ENCODE measurements around the gene ITGAE.
"Not testable (repeated sequence)": the region's sequence is repeated elsewhere in the genome, so short reads cannot be mapped to it uniquely, and the experiment has no call there.

Gene ITGAE

DNA sequence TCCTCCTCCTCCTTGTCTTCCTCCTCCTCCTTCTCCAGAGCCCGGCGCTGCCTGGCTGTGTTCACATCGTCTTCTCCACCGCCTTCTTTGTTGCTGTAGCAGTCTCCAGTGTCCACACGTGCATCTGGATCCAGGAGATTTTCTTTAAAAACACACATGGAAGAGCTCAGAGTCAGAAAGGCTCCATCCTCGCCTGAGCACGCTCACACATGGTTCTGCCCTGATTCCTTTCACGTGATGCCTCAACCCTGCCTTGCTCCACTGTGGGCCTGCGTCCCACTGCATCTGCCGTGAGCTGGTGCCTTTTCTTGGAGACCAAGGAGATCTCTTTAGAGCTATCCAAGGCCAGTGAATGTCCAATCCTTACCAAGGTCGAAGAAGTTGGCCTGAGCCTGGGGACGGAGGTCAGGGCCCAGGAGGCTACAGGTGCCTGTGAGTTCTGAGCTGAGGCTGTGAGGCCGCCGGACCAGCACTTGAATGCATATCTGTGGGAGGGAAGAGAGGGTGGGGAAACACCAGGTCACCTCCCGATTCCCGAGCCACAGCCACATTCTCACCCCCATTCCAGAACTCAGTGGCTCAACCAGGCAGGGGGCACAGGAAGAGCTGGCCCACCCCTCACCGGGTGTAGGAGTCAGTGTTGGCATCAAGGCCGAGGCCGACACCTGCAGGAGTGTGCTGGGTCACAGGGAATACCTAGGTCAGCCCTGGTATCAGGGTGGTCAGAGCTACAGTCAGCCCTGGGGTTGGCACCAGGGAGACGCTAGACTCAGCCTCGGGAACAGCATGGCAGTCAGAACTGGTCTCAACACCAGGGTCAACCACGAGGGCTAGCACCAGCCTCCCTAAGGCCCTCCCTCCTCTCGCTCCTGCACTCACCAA lies 39.7 kb downstream of the ITGAE start:
- DNase-seq = no peak

- DNase-seq = no peak
These were observed 41.3 kb downstream of the ITGAE start for GRCh38 chr17:3759597-3760216.

DNA sequence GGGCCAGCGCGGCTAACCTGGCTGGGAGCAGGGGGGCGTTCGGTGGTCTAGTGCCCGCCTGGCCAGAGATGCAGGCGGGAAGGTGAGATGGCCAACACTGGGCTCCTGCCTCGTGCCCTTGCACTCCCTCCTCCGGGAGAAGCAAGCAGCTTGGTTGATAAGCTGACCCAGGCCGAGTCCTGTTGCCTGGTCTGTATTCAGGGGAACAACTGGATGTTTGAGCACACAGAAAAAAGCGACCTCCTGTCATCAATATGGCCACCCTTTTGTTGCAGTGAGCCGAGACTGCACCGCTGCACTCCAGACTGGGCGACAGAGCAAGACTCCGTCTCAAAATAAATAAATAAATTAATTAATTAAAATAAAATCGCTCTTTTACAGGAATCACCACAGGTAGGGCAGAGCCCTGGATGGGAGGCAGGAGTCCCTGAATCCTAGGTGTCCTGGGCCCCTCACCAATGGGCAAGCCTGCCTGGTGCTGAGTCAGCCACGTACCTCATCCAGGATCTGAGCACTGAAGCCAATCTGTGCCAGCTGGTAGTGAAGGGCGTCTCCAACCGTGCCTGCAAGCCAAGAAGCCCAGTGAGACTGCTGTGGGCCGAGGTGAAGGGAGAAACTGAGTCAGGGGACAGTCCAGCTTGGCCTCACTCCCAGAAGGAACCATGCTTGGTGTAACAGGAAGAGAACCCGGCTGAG lies 45.5 kb downstream of the ITGAE start:
- no peak for DNase-seq

DNA sequence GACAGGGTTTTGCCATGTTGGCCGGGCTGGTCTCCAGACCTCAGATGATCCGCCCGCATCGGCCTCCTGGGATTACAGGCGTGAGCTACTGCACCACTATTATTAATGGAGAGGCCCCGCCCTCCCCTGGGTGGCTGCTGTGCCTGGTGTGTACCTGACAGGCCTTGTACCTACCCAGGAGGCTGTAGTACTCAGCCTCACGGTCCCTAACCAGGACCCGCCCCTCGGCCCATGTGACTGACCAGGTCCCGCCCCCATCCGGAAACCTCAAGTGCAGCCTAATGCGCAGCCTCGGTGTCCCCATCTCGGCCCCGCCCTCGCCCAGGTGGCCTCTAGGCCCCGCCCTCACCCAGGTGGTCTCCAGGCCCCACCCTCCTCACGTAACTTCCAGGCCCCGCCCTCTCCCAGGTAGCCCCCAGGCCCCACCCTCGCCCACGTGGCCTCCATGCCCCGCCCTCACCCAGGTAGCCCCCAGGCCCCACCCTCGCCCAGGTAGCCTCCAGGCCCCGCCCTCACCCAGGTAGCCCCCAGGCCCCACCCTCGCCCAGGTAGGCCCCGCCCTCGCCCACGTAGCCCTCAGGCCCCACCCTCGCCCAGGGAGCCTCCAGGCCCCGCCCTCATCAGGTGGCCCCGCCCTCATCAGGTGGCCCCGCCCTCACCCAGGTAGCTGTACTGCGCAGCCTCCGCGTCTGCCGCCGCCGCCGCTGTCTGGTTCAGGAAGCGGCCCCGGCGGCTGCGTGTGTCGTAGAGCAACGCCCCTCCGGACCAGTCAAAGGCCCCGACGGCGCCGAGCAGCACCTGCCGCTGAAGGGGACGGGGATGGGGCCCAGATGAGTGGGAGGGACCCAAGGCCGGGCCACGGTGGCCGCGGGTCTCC lies 46.3 kb downstream of the ITGAE start:
- peak; percentile 71 for DNase-seq

- no peak for DNase-seq
These were observed 46.9 kb downstream of the ITGAE start for GRCh38 chr17:3754066-3754457.

DNA sequence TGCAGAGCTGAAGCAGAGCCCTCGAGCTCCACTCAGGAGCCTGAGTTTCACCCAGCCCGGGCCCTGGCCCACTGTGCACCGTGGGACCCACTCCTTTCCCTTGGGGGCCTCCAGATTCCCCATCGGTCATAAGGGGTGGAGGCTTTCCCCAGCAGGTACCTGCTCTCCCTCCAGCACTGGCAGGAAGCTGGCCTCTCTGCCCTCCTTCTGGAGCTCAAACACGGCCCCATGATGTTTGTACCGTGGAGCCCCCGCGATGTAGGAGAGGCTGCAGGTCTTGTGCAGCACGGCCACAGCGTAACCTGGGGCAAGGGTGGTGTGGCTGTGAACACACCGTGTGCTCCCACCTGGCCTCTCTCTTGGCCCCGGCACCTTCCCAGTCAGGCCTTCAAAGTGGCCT lies 47.4 kb downstream of the ITGAE start:
- no peak for DNase-seq

GRCh38 chr17:3751836-3752235 lies 49.2 kb downstream of the ITGAE start:
- DNase-seq = no peak

- no peak for DNase-seq
These were observed 50.1 kb downstream of the ITGAE start for GRCh38 chr17:3750926-3751325.

DNA sequence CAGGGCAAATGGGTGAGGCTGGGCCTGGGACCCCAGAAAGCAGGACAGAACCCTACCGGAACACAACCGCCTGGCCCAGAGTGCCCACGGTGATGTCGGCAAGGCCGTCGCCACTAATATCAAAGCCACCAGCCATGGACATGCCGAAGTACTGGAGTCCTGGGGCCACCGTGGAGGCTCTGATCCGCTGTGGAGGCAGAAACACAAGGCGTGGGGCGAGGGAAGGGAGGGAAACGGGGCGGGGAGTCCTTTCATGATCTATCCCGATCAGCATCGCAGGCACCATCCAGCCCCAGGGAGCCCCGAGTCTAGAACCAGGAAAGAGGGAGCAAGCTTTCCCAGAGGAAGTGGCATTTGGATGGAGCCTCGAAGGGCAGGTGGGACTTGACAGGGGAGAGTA lies 50.7 kb downstream of the ITGAE start:
- no peak for DNase-seq

GRCh38 chr17:3748576-3748975 lies 52.4 kb downstream of the ITGAE start:
- no peak for DNase-seq

- no peak for DNase-seq
These were observed 53.2 kb downstream of the ITGAE start for GRCh38 chr17:3747805-3748204.

DNA sequence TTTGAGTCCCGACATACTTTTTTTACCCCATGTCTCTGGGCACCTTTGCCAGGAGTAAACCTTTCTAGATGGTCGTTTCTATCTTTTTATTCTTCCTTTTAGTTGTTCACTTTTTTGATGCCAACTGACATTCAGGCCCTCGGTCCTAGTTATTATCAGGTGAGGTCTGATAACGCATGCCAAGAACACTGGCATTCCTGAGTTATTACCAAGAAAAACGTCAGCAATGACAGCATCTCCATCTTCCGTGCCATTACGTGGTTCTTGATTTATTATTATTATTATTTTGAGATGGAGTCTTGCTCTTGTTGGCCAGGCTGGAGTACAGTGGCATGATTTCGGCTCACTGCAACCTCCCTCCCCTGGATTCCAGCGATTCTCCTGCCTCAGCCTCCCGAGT lies 55.9 kb downstream of the ITGAE start:
- no peak for DNase-seq

DNA sequence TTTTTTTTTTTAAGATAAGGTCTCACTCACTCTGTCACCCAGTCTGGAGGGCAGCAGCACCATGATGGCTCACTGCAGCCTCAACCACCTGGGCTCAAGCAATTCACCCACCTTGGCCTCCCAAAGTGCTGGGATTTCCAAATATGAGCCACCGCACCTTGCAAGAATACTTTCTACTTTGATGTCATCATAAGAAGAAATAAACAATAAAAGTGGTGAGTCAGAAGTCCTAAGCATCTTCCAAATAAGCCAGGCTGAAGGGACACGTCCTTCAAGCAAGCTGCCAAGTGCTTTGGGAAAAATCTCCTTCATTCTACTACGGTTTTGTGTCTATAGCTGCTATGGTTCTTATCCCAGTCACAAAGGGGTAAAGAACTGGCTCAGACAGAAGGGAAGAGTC lies 57.0 kb downstream of the ITGAE start:
- DNase-seq = no peak

GRCh38 chr17:3740611-3741073 lies 60.3 kb downstream of the ITGAE start:
- no peak for DNase-seq

- DNase-seq = no peak
These were observed 61.4 kb downstream of the ITGAE start for GRCh38 chr17:3739422-3740124.

DNA sequence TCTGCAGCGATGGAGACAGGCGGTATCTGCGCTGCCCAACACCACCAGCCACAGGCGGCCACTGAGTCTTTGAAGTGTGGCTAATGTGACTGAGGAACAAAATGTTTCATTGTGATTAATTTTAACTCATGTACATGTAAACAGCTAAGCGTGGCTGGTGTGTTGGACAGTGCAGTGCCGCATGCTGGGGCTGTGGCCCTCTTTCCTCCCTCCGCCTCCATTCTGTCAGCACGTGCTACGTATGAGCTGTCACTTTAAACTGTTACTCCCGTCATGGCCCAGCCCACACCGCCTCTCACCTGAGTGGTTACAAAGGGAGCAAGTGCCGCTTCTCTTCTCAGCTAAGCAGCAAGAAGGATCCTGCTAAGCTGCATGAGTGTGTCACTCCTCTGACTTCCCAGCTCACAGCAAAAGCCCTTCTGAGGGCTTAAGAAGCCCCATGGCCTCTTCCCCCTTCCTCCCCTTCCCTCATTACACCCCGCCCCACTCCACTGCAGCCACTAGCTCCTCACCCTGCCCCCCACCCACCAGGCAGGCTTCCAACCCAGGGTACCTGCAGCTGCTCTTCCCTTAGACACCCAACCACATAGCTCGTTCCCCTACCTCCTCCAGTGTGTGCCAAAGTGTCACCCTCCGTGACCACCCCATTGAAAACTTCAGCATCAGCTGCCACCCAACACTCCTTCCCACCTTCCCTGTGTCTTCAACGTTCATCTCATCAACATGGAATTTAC lies 62.3 kb downstream of the ITGAE start:
- peak; percentile 57 for DNase-seq

GRCh38 chr17:3735515-3735914 lies 65.5 kb downstream of the ITGAE start:
- no peak for DNase-seq

GRCh38 chr17:3734911-3735276 lies 66.1 kb downstream of the ITGAE start:
- not testable (repeated sequence) for DNase-seq

DNA sequence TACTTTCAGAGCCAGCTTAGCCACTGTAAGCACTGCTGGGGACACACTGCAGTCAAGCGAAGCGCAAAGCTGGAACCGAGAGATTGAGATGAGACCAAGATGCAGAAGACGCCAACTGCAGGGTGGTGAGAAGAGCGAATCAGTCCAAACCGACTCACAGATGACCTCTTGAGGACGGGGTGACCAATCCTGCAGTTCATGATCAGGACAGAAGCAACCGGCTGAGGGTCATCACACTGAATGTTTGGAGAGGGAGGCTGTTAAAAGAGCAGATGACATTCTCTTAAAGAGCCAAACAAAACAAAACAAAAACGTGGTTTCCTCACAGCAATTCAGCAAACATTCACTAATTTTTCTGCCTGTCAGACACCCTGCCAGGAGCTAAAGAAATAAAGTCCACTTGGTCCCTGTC lies 68.8 kb downstream of the ITGAE start:
- no peak for DNase-seq

DNA sequence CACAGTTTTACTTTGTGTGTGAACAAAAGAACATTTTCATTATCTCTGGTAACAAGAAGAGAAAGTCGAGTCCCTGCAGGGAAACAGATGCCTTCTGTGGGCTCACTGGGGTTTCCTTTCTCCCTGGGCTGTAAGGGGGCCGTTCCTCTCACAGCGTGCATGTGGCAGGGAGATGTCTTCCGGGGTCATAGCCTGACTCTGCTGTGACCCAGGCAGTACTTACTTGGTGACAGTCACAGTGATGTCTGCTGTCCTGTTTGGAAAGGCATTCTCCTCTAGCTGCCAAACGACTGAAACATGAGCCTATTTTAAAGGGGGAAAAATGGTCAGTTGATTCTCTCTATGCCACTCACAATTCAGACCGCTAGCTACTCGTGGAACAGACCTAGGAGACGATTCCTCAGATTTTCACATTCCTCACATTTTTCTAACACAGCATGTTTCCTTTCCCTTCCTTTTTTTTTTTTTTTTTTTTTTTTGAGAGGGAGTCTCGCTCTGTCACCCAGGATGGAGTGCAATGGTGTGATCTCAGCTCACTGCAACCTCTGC lies 70.0 kb downstream of the ITGAE start:
- DNase-seq = no peak

DNA sequence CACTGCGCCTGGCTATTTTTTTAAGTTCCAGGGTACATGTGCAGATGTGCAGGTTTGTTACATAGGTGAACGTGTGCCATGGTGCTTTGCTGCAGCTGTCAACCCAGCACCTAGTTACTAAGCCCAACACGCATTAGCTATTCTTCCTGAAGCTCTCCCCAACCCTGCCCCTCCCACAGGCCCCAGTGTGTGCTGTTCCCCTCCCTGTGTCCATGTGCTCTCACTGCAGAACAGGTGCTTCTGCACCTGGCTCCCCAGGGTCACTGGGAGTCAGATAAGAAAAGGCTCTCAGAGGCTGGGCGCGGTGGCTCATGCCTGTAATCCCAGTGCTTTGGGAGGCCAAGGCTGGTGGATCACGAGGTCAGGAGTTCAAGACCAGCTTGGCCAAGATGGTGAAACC lies 71.1 kb downstream of the ITGAE start:
- DNase-seq = no peak
